ENCODE measurements around the gene PDK3. TPM values are rescaled to one million over a fixed set of nuclear protein-coding genes. Genes with fewer than 3 reads are reported as not detected.

The PDK3 gene
- polyA plus RNA-seq, 1 experiment: 2.9 TPM

DNA sequence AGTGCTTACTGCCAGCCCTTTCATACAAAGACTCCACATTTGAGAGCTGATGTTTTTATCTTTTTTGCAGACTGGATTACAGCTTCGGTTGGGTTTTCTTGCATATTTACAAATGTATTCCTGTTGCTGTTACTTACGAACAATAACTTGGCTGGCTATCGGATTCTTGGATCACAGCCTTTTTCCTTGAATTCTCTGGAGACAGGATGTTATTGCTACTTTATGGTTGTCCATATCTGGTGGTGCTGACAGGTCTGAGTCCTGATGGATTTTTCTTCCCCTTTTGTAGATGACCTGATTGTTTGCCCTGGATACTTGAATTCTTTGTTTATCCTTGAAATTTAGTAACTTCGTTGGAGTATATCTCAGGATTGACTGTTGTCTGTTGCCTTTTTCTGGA lies 77.7 kb downstream of the PDK3 start:
- ChIA-PET CTCF (no interaction called here), POLR2A (no interaction called here)
- TF ChIP-seq, protein P1, sequence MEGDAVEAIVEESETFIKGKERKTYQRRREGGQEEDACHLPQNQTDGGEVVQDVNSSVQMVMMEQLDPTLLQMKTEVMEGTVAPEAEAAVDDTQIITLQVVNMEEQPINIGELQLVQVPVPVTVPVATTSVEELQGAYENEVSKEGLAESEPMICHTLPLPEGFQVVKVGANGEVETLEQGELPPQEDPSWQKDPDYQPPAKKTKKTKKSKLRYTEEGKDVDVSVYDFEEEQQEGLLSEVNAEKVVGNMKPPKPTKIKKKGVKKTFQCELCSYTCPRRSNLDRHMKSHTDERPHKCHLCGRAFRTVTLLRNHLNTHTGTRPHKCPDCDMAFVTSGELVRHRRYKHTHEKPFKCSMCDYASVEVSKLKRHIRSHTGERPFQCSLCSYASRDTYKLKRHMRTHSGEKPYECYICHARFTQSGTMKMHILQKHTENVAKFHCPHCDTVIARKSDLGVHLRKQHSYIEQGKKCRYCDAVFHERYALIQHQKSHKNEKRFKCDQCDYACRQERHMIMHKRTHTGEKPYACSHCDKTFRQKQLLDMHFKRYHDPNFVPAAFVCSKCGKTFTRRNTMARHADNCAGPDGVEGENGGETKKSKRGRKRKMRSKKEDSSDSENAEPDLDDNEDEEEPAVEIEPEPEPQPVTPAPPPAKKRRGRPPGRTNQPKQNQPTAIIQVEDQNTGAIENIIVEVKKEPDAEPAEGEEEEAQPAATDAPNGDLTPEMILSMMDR (IDR thresholded peaks at IDR 0.05; ENCODE audit: low read depth, low read length): no peak
- no peak overlapping the region for H3K27ac ChIP-seq (ENCODE audit: low read depth, low read length)
- DNase-seq (ENCODE audit: low read depth, low spot score): no peak
- no peaks in the 10 kb centered on the region for H3K9me3 ChIP-seq (ENCODE audit: control insufficient read depth, insufficient read depth, low read length)
- no peak overlapping the region for H3K4me3 ChIP-seq (ENCODE audit: low read depth, low read length)
- no peaks in the 10 kb centered on the region for H3K27me3 ChIP-seq (ENCODE audit: control insufficient read depth, insufficient read depth, low read length)

DNA sequence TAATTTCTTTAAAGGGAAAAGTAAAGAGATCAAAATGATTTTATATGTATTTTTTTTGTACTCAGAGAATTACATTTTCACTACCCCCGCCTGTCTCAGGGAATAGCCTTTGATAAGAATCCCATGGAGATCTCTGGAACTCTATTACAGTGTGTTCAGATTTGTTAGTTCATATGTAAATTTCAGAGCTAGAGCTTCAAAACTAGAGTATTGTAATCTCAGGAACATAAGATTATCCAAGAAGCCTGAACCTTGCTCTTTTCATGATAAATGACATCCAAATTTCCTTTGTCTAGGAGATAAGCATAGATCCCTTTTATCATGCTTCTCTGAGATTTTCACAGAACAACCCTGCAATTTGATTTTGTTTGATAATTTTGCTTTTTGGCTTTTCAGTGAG lies 82.9 kb downstream of the PDK3 start:
- TF ChIP-seq, protein P1 (IDR thresholded peaks at IDR 0.05; ENCODE audit: low read depth, low read length): no peak
- Histone ChIP-seq H3K4me3 (ENCODE audit: low read depth, low read length) (no peak overlapping the region), H3K27ac (ENCODE audit: low read depth, low read length) (no peak overlapping the region), H3K9me3 (ENCODE audit: control insufficient read depth, insufficient read depth, low read length) (no peaks in the 10 kb centered on the region), H3K27me3 (ENCODE audit: control insufficient read depth, insufficient read depth, low read length) (no peaks in the 10 kb centered on the region)
- CTCF ChIA-PET: no interaction called here
- POLR2A ChIA-PET: no interaction called here
- DNase-seq (ENCODE audit: low read depth, low spot score): no peak

DNA sequence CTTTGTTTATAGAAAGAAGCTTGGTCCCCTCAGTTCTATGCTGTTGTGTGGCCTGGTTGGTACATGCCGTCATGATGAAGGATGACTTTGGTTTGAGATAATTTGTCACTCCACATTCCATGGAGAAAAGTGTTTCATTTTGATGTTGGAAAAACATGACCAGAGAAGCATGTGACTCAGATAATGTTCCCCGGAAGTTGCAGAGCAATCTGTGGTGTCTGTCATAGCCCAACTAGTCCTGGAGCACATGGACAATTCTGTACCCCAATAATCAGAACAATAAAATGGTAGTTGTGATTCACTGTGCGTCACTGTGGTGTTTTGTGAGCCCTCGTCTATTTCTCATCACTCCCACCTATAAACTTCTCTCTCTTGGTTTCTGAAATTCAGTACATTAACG lies 85.1 kb downstream of the PDK3 start:
- Histone ChIP-seq H3K4me3 (ENCODE audit: low read depth, low read length) (no peak overlapping the region), H3K9me3 (ENCODE audit: control insufficient read depth, insufficient read depth, low read length) (no peaks in the 10 kb centered on the region), H3K27me3 (ENCODE audit: control insufficient read depth, insufficient read depth, low read length) (no peaks in the 10 kb centered on the region), H3K27ac (ENCODE audit: low read depth, low read length) (no peak overlapping the region)
- ChIA-PET CTCF (interaction anchor here (1.5 kb wide), 1 partner anchor 11 kb away, joined by 3 read pairs; no protein-coding TSS in a partner anchor), POLR2A (no interaction called here)
- no peak for DNase-seq (ENCODE audit: low read depth, low spot score)
- TF ChIP-seq, protein P1 (IDR thresholded peaks at IDR 0.05; ENCODE audit: low read depth, low read length): no peak

DNA sequence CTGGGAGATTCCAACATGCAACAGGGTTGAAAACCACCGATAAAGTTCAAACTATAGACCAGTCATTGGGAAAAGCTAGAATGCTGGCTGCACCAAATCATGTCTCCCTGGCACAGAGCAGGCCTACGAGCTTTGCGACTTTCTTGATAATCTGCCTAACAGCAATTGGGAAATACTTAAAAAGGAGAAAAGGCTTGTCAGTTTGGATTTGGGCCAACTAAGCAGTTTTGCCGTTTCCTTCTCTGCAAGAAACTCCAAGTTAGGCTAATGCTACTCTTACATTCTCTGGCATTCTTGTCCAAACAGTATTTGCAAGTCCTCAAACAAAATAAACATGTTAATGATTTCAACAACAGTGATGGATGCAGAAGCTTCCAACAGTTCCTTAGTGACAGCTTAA lies 87.9 kb downstream of the PDK3 start:
- Histone ChIP-seq H3K27me3 (ENCODE audit: control insufficient read depth, insufficient read depth, low read length) (no peaks in the 10 kb centered on the region), H3K9me3 (ENCODE audit: control insufficient read depth, insufficient read depth, low read length) (no peaks in the 10 kb centered on the region), H3K27ac (ENCODE audit: low read depth, low read length) (no peak overlapping the region), H3K4me3 (ENCODE audit: low read depth, low read length) (no peak overlapping the region)
- TF ChIP-seq, protein P1 (IDR thresholded peaks at IDR 0.05; ENCODE audit: low read depth, low read length): no peak
- POLR2A ChIA-PET: no interaction called here
- CTCF ChIA-PET: no interaction called here
- DNase-seq (ENCODE audit: low read depth, low spot score): no peak

DNA sequence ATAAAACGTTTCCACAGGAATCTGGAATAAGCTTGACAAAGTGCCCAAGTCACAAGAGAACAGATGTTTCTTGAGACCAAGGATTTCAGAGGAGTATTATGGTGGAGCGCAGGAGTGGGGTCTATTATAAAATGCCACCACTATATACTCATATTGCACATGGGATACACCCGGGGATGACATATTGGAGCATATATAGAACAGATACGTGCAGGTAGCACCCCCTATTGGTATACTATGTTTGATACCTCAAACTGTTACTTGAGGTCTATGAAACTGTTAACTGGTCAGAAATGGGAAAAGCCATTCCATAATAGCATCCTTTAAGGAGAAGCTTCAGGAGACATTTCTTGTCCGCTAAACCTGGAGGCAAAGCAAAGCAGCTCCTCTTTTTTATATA lies 96.0 kb downstream of the PDK3 start:
- TF ChIP-seq, protein P1 (IDR thresholded peaks at IDR 0.05; ENCODE audit: low read depth, low read length): no peak; the same call in 1 of the 2 replicates
- DNase-seq (ENCODE audit: low read depth, low spot score): no peak
- ChIA-PET CTCF (interaction anchor here (0.6 to 1.9 kb wide), 4 partner anchors 11 to 166 kb away, joined by 3 to 9 read pairs (median 4); no protein-coding TSS in a partner anchor), POLR2A (no interaction called here)
- H3K27ac ChIP-seq (ENCODE audit: low read depth, low read length): no peak overlapping the region
- H3K4me3 ChIP-seq (ENCODE audit: low read depth, low read length): no peak overlapping the region
- H3K9me3 ChIP-seq (ENCODE audit: control insufficient read depth, insufficient read depth, low read length): no peaks in the 10 kb centered on the region
- no peaks in the 10 kb centered on the region for H3K27me3 ChIP-seq (ENCODE audit: control insufficient read depth, insufficient read depth, low read length)
